AG04450 (cell line): ENCODE results near the gene EXOC1L. TPM values are rescaled to one million over a fixed set of nuclear protein-coding genes. Genes with fewer than 3 reads are reported as not detected.
"Not testable (repeated sequence)": the region's sequence is repeated elsewhere in the genome, so short reads cannot be mapped to it uniquely, and the experiment has no call there.

Source experiments
- CTCF ChIA-PET: fragments of 300-600, 350-600 bp; formaldehyde crosslinking; extraction: SDS; loops from one replicate; lab custom pipeline; 2022; ENCODE audit warnings: antibody characterized with exemption, inconsistent platforms; lab: Charles Lee
- POLR2A ChIA-PET: fragments of 350-600 bp; formaldehyde crosslinking; extraction: SDS; loops from one replicate; lab custom pipeline; 2021; ENCODE audit warnings: antibody characterized with exemption, inconsistent platforms; lab: Yijun Ruan, JAX
- DNase-seq: peaks from one replicate; pipeline ENCODE4 v3.0.0-alpha.2; 2011; ENCODE audit warnings: low read depth, low spot score
- H3K27ac ChIP-seq: one replicate; pipeline ENCODE4 v1.5.1; 2012; ENCODE audit warnings: low read depth, low read length, control low read depth
- H3K27me3 ChIP-seq: one replicate; pipeline ENCODE4 v1.6.0; 2012; ENCODE audit warnings: low read length; ENCODE audit not compliant: control insufficient read depth, insufficient read depth
- H3K4me3 ChIP-seq: 2 replicates; pipeline ENCODE4 v1.5.1; 2011; ENCODE audit warnings: mild to moderate bottlenecking, low read depth, low read length, control low read depth
- H3K9me3 ChIP-seq: 2 replicates; pipeline ENCODE4 v1.5.1; 2012; ENCODE audit warnings: low read length; ENCODE audit not compliant: control insufficient read depth, insufficient read depth
- CTCF ChIP-seq: IDR thresholded peaks from 2 replicates; pipeline ENCODE4 v1.5.1; 2011; ENCODE audit warnings: low read depth, low read length, control low read depth, inconsistent platforms
- polyA plus RNA-seq: library from polyadenylated mRNA; depleted of rRNA; stranded (reverse); fragments of >200 nt; gene quantifications from 2 replicates; pipeline ENCODE4 v1.2.3, GENCODE V29; 2011

Gene EXOC1L
- polyA plus RNA-seq, 1 experiment: not detected

- DNase-seq: no peak
- CTCF ChIA-PET: no interaction called here
- no peak for TF ChIP-seq CTCF
- H3K4me3 ChIP-seq: no peak overlapping the region
- H3K27me3 ChIP-seq: peaks cover 4% of the 10 kb centered on the region
- H3K9me3 ChIP-seq: no peaks in the 10 kb centered on the region
- H3K27ac ChIP-seq: no peak overlapping the region
- POLR2A ChIA-PET: no interaction called here
Measured at GRCh38 chr4:55838952-55839351, 19.4 kb downstream of the EXOC1L start.

GRCh38 chr4:55840956-55841355, 21.4 kb downstream of the EXOC1L start:
- POLR2A ChIA-PET: no interaction called here
- no peak for TF ChIP-seq CTCF
- CTCF ChIA-PET: no interaction called here

GRCh38 chr4:55841373-55842239, 22.0 kb downstream of the EXOC1L start:
- POLR2A ChIA-PET, CTCF ChIA-PET: not testable (repeated sequence)

More at GRCh38 chr4:55840956-55841355, 21.4 kb downstream of the EXOC1L start:
- Histone ChIP-seq H3K27me3 (peaks cover 4% of the 10 kb centered on the region), H3K27ac (no peak overlapping the region), H3K9me3 (no peaks in the 10 kb centered on the region), H3K4me3 (no peak overlapping the region)
- DNase-seq: no peak

GRCh38 chr4:55842312-55842711, 22.7 kb downstream of the EXOC1L start:
- DNase-seq, H3K27me3 ChIP-seq, H3K27ac ChIP-seq, CTCF ChIA-PET, H3K9me3 ChIP-seq, H3K4me3 ChIP-seq, POLR2A ChIA-PET: not testable (repeated sequence)

More at GRCh38 chr4:55841373-55842239, 22.0 kb downstream of the EXOC1L start:
- H3K27ac ChIP-seq, H3K9me3 ChIP-seq, H3K27me3 ChIP-seq, DNase-seq, H3K4me3 ChIP-seq: not testable (repeated sequence)

GRCh38 chr4:55849724-55850123, 30.1 kb downstream of the EXOC1L start:
- Histone ChIP-seq H3K27me3 (no peaks in the 10 kb centered on the region), H3K27ac (no peak overlapping the region), H3K4me3 (no peak overlapping the region), H3K9me3 (no peaks in the 10 kb centered on the region)
- ChIA-PET POLR2A (no interaction called here), CTCF (no interaction called here)
- DNase-seq: no peak
- TF ChIP-seq CTCF: no peak

GRCh38 chr4:55851885-55852284, 32.3 kb downstream of the EXOC1L start:
- Histone ChIP-seq H3K27me3 (no peaks in the 10 kb centered on the region), H3K9me3 (no peaks in the 10 kb centered on the region), H3K27ac (no peak overlapping the region), H3K4me3 (no peak overlapping the region)
- ChIA-PET POLR2A (no interaction called here), CTCF (interaction anchor here (1.0 to 1.4 kb wide), 2 partner anchors 15 to 97 kb away, joined by 3 to 4 read pairs; partner anchors contain the start of gene CEP135)
- DNase-seq: no peak
- no peak for TF ChIP-seq CTCF
